ENCODE data around the gene LRRC8D. TPM values are rescaled to one million over a fixed set of nuclear protein-coding genes. Genes with fewer than 3 reads are reported as not detected.
A peak's percentile ranks its signal among the peaks of the same experiment; 100 is the strongest.

Gene LRRC8D
- total and polyA plus RNA-seq, 2 of the 4 experiments (the other 2 are of a cell fraction) = 34.1 to 35.3 TPM

DNA sequence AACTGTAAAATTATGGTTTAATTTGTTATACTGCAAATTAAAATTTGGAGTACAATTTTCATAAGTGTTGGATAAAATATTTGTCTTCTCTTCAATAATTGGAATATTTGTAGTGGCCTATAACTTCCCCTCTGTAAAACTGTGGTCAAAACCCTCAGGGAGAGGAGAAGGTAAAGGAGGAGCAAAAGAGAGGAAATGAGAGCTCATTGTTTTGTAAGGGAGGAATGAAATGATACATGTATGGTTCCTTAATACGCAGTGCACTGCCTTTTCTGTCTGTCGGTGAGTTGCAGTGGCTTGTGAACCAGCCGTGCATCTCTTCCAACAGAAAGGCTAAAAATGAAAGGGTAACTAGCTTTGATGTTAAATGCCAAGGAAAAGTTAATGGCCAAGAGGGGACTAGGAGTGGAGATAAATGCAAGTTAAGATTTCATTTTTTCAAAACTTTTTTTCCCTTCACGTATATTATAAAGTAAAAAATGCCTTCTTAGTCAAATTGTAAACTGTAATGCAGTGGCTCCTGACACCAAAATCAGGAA lies 26.4 kb downstream of the LRRC8D start:
- Histone ChIP-seq H3K14ac (replicated peaks; ENCODE audit: low read depth, low read length) (0 out of 2 replicates have a peak overlapping the region, but pooled peaks have one; percentile 37), H4K5ac (ENCODE audit: low read depth, low read length) (no peak overlapping the region), H3K4ac (ENCODE audit: low read depth, low read length) (no peak overlapping the region), H3K79me1 (ENCODE audit: low read depth in 1 of 2, low read length in 2 of 2) (peaks cover 27 to 49% of the 10 kb centered on the region in 2 experiments; a peak in 3 of 4 replicates), H2AFZ (replicated peaks; ENCODE audit: low read length, poor library complexity) (no peak overlapping the region), H2BK120ac (ENCODE audit: low read depth, low read length) (no peak overlapping the region), H2BK5ac (ENCODE audit: low read depth, low read length, poor library complexity, severe bottlenecking) (no peak overlapping the region), H3K23ac (ENCODE audit: low read depth, low read length) (peak overlapping the region; percentile 59; the same call in 1 of the 2 replicates), H4K8ac (ENCODE audit: low read depth in 2 of 2, low read length in 2 of 2) (0 out of 4 replicates have a peak overlapping the region, but pooled peaks of 1 of the 2 experiments have one; percentile 4), H3K4me3 (ENCODE audit: insufficient read depth, low read depth, low read length) (no peak overlapping the region), H2AK5ac (ENCODE audit: low read depth, low read length) (no peak overlapping the region), H3K27me3 (ENCODE audit: control insufficient read depth, insufficient read depth, low read length) (no peaks in the 10 kb centered on the region), H4K91ac (ENCODE audit: insufficient read depth, low read depth, low read length) (no peak overlapping the region), H3K9ac (ENCODE audit: low read depth, low read length) (no peak overlapping the region), H3K9me3 (ENCODE audit: control insufficient read depth, insufficient read depth, low read length) (no peaks in the 10 kb centered on the region), H2BK20ac (ENCODE audit: low read depth, low read length) (no peak overlapping the region), H4K20me1 (ENCODE audit: insufficient read depth, low read length) (no peaks in the 10 kb centered on the region), H3K9me1 (ENCODE audit: insufficient read depth, low read length) (0 out of 2 replicates have a peak, but pooled peaks cover 2% of the 10 kb centered on the region), H3K56ac (ENCODE audit: extremely low read depth, insufficient read depth, low read length) (no peak overlapping the region), H2AK9ac (replicated peaks; ENCODE audit: low read depth, low read length, poor library complexity) (no peak overlapping the region), H3K4me2 (ENCODE audit: low read depth, low read length) (no peak overlapping the region), H3K27ac (ENCODE audit: insufficient read depth, low read length) (no peak overlapping the region), H2BK15ac (ENCODE audit: low read depth, low read length) (no peak overlapping the region), H3K36me3 (ENCODE audit: control insufficient read depth, insufficient read depth, low read length) (no peaks in the 10 kb centered on the region), H3K4me1 (ENCODE audit: control insufficient read depth, insufficient read depth, low read length) (peaks cover 6% of the 10 kb centered on the region; the same call in 1 of the 2 replicates), H3K18ac (ENCODE audit: low read depth, low read length) (no peak overlapping the region; the same call in 1 of the 2 replicates)
- dilution Hi-C loops (cut with HindIII; ENCODE audit: low sequenced_read_pairs, unreplicated experiment) = no loop called here
- intact Hi-C loops (cut with micrococcal nuclease) = no loop called here
- DNase-seq (no peak), ATAC-seq (ENCODE audit: low read depth) (no peak)
- CTCF ChIA-PET = no interaction called here
- no TSS peak for BruUV-seq (replicated peaks)
- POLR2A ChIA-PET (ENCODE audit: unreplicated experiment) = no interaction called here
- in situ Hi-C loops (cut with MboI; ENCODE audit: low sequenced_read_pairs) = no loop called here
- no CpG with 5 or more reads among the region's 4 CpGs for WGBS, 2 experiments (ENCODE audit: extremely low coverage in 2 of 2, insufficient read length in 1 of 2)
- TF ChIP-seq MAZ (IDR thresholded peaks at IDR 0.05; ENCODE audit: borderline replicate concordance, low read depth, low read length) (no peak), CHD1 (IDR thresholded peaks at IDR 0.05; ENCODE audit: low read depth, low read length) (no peak), FOS (IDR thresholded peaks at IDR 0.05; ENCODE audit: low read depth, low read length) (no peak), RCOR1 (IDR thresholded peaks at IDR 0.05; ENCODE audit: insufficient replicate concordance, low read length) (no peak), RFX5 (IDR thresholded peaks at IDR 0.05; ENCODE audit: low read depth, low read length) (no peak), RAD21 (IDR thresholded peaks at IDR 0.05; ENCODE audit: low read length) (no peak)
- TF ChIP-seq, protein P1, sequence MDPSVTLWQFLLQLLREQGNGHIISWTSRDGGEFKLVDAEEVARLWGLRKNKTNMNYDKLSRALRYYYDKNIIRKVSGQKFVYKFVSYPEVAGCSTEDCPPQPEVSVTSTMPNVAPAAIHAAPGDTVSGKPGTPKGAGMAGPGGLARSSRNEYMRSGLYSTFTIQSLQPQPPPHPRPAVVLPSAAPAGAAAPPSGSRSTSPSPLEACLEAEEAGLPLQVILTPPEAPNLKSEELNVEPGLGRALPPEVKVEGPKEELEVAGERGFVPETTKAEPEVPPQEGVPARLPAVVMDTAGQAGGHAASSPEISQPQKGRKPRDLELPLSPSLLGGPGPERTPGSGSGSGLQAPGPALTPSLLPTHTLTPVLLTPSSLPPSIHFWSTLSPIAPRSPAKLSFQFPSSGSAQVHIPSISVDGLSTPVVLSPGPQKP (IDR thresholded peaks at IDR 0.05; ENCODE audit: borderline replicate concordance, low read depth, low read length) = no peak
